ENCODE data around the gene BRICD5.

The BRICD5 gene

DNA sequence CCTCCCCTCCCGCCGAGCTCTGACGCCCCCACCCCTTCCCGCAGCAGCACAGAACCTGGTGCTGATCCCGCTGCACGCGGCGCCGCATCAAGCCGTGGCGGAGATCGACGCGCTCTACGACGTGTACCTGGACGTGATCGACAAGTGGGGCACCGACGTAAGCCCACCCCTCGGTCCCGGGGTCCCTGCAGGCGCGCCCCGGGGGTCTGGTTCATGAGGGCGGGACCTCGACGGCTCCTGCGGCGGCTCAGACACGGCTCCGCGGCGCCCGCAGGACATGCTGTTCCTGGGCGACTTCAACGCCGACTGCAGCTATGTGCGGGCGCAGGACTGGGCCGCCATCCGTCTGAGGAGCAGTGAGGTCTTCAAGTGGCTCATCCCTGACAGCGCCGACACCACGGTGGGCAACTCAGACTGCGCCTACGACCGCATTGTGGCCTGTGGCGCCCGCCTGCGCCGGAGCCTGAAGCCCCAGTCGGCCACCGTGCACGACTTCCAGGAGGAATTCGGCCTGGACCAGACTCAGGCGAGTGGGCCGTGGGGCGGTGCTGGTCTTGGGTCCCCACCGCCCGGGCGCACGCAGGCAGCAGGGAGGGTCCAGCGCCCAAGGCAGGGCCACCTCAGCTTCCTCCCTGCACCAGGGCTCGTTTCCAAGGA is 27.0 kb upstream of the BRICD5 start:
- DNase-seq (ENCODE audit: low read depth in 1 of 2, low spot score in 1 of 2): no peak

DNA sequence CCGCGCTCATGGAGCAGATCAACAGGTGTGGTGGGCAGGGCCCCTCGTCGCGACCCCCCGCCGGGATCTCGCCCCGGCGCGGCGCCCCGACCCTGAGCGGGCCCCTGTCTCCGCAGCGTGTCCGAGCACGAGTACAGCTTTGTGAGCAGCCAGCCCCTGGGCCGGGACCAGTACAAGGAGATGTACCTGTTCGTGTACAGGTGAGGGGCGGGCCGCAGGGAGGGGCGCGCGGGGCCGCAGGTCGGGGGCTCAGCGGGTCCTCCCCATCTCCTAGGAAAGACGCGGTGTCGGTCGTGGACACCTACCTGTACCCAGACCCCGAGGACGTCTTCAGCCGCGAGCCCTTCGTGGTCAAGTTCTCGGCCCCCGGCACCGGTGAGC is 26.4 kb upstream of the BRICD5 start:
- no peak for DNase-seq (ENCODE audit: low read depth in 1 of 2, low spot score in 1 of 2)

DNA sequence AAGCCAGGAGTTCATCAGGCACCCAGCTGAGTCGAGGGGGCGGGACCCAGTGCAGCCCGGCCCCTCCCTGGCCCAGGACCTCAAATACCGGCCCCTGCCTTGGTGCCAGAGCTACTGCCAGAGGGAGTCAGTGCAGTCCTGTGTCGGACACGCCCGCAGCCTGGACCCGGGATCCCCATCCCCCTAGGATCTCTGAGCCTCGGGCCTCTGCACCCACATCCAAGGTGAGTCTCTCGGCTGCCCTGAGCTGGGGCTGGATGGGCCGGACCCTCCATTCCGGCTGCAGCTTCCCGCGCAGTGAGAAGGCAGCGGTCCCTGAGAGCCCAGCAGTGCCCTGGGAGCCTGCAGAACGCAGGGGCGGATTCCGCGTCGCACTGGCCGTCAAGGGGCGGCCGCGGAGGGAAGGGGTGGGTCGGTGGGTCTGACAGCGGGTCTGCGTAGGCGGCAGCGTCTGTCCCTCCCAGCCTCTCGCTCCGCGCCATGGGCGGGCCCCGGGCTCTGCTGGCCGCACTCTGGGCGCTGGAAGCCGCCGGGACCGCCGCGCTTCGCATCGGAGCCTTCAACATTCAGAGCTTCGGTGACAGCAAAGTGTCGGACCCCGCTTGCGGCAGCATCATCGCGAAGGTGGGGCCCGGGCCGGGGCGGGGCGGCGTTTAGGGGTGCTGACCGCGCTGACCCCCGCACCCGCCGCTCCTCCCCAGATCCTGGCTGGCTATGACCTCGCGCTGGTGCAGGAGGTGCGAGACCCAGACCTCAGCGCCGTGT is 25.9 kb upstream of the BRICD5 start, which contains the start of gene DNASE1L2:
DNASE1L2 (plus strand) TSS at position 108 of the 765 bp plus-strand sequence; CDS start at position 481, 373 bp downstream.
- no peak for DNase-seq (ENCODE audit: low read depth in 1 of 2, low spot score in 1 of 2)

DNA sequence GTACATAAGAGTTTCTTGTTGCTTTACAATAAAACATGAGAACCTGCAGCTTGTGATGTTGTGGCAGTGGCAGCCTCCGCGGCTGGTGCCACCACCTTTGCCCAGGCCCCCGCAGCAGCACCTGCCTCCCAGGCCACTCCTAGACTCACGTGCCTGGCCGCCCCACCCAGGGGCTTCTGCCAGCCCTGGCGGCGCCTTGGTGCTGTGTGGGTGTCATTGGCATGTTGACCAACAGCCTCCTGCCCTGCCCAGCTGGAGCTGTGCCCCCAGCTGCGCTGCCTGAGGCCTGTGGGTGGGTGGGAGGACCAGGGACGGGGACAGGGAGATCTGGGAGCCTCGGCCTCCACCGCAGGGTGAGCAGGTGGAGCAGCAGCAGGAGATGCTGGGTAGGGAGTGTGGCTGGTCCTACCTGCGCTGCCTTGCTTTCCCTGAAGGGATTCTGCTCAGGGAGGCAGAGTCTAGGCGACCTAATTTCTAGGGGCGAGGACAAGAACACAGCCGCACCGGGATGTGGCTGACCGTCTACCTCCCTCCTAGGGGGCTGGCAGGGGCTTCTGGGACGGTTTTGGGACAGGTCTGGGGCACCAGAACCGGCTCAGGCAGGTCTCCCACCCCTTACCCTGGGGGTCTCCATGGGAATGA is 25.2 kb upstream of the BRICD5 start:
- DNase-seq (ENCODE audit: low read depth in 1 of 2, low spot score in 1 of 2): no peak

DNA sequence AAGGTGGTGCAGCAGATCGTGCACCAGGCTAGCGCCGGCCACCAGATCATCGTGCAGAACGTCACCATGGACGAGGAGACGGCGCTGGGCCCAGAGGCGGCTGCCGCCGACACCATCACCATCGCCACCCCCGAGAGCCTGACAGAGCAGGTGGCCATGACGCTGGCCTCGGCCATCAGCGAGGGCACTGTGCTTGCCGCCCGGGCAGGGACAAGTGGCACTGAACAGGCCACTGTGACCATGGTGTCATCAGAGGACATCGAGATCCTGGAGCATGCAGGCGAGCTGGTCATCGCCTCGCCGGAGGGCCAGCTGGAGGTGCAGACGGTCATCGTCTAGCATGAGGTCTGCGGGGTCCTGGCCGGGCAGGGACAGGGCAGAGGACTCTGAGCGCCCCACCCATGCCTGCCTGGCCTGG is 24.6 kb upstream of the BRICD5 start:
- no peak for DNase-seq (ENCODE audit: low read depth in 1 of 2, low spot score in 1 of 2)

DNA sequence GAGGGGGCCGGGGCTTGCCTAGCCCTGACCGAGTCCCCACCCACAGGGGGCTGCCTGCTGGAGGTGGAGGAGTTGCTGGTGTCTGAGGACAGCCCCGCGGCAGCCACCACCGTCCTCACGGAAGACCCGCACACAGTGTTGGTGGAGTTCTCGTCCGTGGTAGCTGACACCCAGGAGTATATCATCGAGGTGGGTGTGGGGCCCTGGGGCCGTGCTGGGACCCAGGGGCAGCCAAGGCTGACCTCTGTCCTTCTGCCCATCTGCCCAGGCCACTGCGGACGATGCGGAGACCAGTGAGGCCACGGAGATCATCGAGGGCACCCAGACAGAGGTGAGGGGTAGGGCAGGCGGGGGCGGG is 24.1 kb upstream of the BRICD5 start:
- DNase-seq (ENCODE audit: low read depth in 1 of 2, low spot score in 1 of 2): no peak

DNA sequence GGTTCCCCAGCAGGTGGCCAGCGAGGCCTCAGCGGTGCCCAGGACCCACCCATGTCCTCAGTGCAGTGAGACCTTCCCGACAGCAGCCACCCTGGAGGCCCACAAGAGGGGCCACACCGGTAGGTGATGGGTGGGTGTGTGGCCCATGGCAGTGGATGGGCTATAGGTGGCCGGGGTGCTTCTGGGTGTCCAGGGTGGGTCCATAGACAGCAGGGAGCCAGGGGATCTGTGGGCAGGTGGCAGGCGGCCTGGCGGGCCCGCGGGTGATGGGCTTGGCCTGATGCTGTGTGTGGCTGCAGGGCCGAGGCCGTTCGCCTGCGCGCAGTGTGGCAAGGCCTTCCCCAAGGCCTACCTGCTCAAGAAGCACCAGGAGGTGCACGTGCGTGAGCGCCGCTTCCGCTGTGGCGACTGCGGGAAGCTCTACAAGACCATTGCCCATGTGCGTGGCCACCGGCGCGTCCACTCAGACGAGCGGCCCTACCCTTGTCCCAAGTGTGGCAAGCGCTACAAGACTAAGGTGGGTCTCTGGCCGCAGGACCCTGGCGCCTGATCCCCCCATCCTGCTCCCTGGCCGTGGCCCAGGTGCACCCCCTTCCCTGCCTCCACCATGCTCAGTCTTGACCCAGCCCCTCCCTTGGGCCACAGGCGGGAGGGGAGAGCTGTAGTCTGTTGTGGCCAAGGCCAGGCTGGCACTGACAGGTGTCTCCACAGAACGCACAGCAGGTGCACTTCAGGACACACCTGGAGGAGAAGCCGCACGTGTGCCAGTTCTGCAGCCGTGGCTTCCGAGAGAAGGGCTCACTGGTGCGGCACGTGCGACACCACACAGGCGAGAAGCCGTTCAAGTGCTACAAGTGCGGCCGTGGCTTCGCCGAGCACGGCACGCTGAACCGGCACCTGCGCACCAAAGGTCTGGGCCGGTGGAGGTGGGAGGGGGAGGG is 23.5 kb upstream of the BRICD5 start:
- no peak for DNase-seq (ENCODE audit: low read depth in 1 of 2, low spot score in 1 of 2)

DNA sequence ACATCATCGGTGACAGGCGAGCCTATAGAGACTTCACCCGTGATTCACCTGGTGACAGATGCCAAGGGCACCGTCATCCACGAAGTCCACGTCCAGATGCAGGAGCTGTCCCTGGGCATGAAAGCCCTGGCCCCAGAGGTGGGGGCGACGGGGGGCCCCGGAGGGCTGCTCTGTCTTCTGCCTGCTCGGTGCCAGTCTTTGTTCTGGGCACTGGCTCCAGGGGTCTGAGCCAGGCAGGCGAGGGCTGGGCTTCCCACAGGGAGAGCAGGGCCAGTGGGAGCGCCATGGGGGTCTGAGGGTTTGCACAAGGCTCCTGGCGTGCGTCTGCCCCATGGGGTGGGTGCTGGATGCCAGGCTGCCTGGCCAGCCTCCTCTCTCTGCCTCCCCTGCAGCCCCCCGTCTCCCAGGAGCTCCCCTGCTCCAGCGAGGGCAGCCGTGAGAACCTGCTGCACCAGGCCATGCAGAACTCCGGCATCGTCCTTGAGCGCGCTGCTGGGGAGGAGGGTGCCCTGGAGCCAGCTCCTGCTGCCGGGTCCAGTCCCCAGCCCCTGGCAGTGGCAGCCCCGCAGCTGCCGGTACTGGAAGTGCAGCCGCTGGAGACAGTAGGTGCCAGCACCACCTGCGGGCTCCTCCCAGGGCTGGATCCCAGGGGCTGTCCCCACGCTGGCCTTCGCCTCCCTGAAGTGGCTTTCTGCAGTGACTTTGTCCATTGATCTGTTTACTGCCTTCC is 22.5 kb upstream of the BRICD5 start:
- no peak for DNase-seq (ENCODE audit: low read depth in 1 of 2, low spot score in 1 of 2)

DNA sequence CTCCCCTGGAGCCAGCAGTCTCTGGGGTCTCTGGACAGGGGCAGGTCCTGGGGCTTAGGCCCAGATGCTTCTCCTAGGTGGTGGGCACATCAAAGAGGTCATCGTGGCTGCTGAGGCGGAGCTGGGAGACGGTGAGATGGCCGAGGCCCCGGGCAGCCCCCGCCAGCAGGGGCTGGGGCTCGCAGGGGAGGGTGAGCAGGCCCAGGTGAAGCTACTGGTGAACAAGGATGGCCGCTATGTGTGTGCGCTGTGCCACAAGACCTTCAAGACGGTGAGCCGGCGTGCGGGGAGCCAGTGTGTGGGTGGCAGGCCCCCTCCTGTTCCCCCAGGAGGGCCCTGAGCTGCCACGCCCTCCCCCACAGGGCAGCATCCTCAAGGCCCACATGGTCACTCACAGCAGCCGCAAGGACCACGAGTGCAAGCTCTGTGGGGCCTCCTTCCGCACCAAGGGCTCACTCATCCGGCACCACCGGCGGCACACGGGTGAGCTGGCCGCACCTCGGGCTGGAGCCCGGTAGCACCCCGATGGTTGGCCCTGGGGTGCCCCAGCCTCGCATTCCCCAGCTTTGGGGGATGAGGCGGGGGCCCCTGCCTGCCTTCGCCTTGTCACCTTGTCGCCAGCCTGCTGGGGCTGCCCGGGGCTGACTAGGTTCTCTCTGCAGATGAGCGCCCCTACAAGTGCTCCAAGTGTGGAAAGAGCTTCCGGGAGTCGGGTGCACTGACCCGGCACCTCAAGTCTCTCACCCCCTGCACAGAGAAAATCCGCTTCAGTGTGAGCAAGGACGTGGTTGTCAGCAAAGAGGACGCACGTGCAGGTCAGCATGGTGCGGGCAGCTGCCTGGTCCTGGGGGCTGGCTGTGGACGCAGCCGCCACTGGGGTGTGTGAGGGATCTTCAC is 21.7 kb upstream of the BRICD5 start:
- DNase-seq (ENCODE audit: low read depth in 1 of 2, low spot score in 1 of 2): no peak

DNA sequence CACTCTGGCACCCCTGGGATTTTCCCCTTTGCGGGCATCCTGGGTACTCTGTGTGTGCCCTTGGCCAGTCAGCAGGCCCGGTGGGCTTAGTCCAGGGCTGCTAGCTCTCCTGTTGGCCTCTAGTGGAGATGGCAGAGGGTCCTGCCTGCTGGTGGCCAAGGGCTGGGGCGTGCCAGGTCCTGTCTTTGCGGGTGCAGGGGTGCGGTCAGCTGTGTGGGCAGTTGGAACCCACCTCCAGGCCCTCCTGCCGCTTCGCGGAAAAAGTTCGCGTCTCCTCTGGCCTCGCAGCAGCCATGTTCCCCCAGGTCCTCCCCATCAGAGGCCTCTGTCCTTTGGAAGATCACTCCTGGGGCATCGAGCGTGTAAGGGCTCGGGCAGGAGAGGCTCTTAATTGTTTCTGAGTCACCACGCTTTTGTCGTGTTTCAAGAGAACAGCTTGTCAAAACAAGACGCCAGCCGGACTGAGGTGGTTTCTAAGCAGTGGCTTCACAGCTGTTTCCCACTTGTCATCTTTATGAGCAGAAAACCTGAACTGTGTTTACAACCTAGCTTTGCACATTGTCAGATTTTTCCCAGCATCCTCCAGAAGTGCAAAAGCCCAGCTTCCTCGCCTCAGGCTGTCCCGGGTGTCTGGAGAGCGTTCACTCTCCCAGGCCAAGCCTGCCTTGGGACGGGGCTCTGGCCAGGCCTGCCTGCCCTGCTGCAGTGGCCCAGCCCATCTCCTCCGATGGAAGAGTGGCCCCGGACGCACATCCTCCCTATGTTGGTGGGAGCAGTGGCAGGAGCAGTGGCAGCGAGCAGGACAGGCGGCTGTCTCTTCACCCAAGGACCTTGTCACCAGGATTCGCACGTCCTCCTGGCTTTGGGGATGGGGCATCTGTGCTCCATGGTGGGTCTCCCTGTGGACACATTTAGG is 20.6 kb upstream of the BRICD5 start:
- DNase-seq (ENCODE audit: low read depth in 1 of 2, low spot score in 1 of 2): no peak

DNA sequence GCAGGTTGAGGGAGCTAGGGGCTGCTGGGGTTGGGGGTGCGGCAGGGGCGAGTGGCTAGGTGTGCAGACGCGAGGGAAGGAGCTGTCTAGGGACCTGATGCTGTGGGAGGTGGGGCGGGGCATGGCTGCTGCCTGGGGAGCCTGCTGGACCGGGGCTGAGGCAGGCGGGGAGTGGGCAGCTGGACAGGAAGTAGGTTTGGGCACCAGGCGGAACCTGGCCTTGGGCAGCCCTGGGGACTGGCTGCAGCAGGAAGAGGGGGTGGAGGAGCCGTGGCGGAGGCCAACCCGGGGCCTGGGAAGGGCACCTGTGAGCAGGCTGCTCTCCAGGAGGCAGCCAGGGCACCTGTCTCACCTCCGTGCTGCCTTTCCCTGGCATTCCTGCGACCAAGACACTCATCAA is 19.7 kb upstream of the BRICD5 start:
- DNase-seq (ENCODE audit: low read depth in 1 of 2, low spot score in 1 of 2): no peak

DNA sequence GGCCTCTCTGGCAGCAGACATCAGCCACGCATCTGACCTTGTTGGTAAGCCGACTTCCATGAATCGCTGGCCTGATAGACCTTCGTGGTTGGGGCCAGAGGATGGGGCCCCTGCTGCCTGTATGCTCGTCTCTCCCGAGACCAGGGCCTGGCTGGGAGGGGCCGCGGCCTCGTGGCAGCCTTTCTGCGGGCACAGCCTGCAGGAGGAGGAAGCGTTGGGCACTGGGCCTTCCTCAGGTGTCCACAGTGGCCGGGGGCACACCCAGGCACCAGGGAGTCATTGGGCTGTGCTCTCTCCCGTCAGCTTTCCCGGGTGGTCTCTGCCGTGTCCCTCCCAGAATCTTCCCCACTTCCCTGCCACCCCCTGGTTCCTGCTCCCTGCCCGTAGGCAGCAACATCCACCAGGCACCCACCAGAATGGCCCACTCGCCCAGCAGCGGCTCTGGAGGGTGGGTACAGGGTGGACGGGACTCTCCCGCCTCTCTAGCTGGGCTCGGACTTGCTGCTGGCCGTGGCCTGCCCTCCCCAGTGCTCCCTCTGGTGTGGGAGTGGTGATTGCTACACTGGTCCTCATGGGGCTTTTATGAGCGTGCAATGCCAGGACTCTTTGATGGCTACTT is 19.1 kb upstream of the BRICD5 start:
- DNase-seq (ENCODE audit: low read depth in 1 of 2, low spot score in 1 of 2): no peak

DNA sequence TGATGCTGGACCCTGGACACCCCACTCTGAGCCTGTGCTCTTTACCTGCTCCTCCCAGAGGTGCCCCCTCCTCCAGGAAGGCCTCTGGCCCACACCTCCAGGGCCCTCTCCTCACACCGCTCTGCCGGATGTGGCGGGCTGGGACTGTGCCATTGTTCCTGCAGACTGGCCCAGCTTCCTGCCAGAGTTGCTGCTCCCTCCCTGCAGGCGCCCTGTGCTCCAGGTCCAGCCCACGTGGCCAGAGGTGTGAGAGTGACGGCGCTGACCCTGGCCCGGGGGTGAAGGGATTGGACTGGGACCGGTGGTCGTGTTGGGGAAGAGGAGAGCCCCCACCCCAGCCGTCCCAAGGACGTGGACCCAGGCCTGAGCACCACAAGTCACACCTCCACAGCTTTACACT is 18.4 kb upstream of the BRICD5 start:
- no peak for DNase-seq (ENCODE audit: low read depth in 1 of 2, low spot score in 1 of 2)

DNA sequence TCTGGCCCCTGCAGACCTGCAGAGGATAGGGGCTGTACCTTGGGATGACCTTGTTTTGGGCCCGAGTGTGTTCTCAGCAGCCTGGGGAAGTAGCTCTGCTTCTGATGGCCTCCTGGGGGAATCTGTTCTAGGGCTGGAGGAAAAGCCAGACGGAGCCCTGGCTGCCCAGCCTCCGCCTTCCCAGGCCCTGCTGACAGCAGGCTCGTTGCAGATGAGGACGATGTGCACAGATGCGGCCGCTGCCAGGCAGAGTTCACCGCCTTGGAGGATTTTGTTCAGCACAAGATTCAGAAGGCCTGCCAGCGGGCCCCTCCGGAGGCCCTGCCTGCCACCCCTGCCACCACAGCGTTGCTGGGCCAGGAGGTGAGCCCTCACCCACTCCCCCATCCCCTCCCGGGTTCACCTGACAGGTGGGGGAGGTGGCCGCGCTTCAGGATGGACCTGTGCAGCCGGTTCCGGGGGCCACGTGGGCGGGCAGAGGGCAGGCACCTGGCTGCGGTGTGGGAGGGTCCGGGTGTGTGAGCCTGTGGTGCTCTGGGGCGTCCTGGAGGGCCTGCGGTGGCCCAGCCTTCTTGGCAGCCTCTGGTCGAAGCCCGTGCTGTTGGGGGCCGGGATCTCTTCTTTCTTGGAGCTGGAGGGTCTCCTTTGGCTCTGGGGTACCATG is 17.6 kb upstream of the BRICD5 start:
- no peak for DNase-seq (ENCODE audit: low read depth in 1 of 2, low spot score in 1 of 2)

DNA sequence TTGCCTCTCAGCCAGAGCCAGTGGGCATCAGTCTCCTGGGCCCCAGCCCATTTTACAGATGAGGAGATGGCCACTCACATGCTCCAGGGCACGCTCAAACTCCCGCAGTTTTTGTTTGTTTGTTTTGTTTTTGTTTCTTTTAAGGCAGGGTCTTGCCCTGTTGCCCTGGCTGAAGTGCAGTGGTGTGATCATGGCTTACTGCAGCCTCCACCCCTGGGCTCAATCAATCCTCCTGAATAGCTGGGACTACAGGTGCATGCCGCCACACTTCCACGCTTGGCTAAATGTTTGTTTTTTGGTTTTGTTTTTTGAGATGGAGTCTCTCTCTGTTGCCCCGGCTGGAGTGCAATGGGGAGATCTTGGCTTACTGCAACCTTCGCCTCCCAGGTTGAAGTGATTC is 16.3 kb upstream of the BRICD5 start:
- DNase-seq (ENCODE audit: low read depth in 1 of 2, low spot score in 1 of 2): no peak

DNA sequence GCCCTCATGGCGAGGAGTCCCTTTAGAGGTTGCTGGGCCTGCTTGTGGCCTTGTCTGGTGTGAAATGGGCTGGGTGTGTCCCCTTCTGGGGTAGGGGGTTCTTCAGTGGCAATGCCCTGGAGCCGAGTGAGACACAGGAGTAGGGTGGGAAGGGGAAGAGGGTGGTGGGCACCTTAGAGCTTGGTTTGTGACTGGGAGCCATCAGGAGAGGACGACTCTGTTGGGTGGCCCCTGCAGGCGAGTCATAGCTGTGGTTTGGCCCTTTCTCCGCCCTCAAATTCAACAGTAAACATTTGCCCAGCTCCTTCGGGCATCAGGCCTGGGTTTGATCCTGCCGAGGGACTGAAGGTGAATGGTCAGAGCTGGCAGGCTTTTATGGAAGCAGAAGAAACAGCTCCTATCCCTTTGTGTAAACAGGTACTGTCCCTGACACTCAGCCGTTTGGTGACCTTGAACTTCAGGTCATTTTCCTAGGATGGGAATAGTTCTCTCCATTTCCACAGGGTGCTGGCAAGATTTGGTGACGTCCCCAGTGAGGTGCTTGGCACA is 15.7 kb upstream of the BRICD5 start:
- DNase-seq (ENCODE audit: low read depth in 1 of 2, low spot score in 1 of 2): no peak

DNA sequence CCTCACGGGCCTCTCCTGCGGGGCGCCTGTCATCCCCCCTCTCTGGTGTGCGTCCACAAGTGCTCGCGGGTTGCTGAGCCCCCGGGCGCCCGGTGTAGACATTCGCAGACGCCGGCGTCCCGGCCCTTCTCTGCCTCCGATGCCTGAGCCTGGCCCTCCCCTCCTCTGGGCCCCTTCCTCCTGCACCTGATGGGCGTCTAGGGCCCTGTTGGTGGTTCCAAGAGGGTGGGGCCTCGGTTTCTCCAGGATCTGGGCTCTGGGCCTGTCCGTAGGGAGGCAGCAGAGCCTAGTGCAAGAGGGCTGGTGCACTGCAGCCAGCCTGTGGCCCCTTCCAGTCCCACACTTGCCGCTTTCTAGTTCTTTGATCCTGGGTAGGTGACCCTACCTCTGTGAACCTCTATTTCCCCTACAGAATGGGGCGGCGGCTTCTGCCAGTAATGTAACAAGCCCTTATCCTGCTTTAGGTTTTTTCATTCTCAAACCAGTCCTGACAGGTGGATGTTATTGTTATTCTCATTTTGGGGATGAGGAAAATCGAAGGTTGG is 13.4 kb upstream of the BRICD5 start:
- DNase-seq (ENCODE audit: low read depth in 1 of 2, low spot score in 1 of 2): no peak

Data from activated CD4-positive, alpha-beta T cell treated with anti-CD3 and anti-CD28 coated beads, Interleukin-2, amount 50 U/mL, for 24 hours (primary cell).